Cerebellar cortex (tissue), 1 donor: ENCODE data around the gene RASA2.

Experiments
- DNase-seq: peaks from one replicate; pipeline ENCODE4 v3.0.0-alpha.2; 2015; ENCODE audit warnings: low spot score

The RASA2 gene

GRCh38 chr3:141486746-141487520 lies at the start of gene RASA2:
RASA2 (plus strand) TSS chr3:141487027; CDS start chr3:141487084, 57 bp downstream.
- peak; percentile 68 for DNase-seq

- DNase-seq = no peak
These were observed 47.2 kb upstream of the RASA2 start for GRCh38 chr3:141439589-141439988.

- no peak for DNase-seq
These were observed 45.9 kb upstream of the RASA2 start for GRCh38 chr3:141440942-141441341.

GRCh38 chr3:141441381-141442364 lies 45.2 kb upstream of the RASA2 start:
- peak; percentile 43 for DNase-seq

GRCh38 chr3:141442446-141442845 lies 44.4 kb upstream of the RASA2 start:
- DNase-seq = no peak

- DNase-seq = no peak
These were observed 43.9 kb upstream of the RASA2 start for GRCh38 chr3:141442914-141443313.

GRCh38 chr3:141444586-141445285 lies 42.1 kb upstream of the RASA2 start:
- DNase-seq = no peak

- DNase-seq = no peak
These were observed 40.8 kb upstream of the RASA2 start for GRCh38 chr3:141445990-141446389.

GRCh38 chr3:141446737-141447136 lies 40.1 kb upstream of the RASA2 start:
- no peak for DNase-seq

GRCh38 chr3:141447383-141447782 lies 39.4 kb upstream of the RASA2 start:
- DNase-seq = no peak

GRCh38 chr3:141448606-141449220 lies 38.1 kb upstream of the RASA2 start:
- DNase-seq = no peak

GRCh38 chr3:141449424-141449823 lies 37.4 kb upstream of the RASA2 start:
- DNase-seq = no peak

- DNase-seq = no peak
These were observed 36.0 kb upstream of the RASA2 start for GRCh38 chr3:141450727-141451375.

- DNase-seq = peak; percentile 51
These were observed 34.8 kb upstream of the RASA2 start for GRCh38 chr3:141452045-141452444.

GRCh38 chr3:141452773-141453172 lies 34.1 kb upstream of the RASA2 start:
- no peak for DNase-seq

- no peak for DNase-seq
These were observed 32.8 kb upstream of the RASA2 start for GRCh38 chr3:141454054-141454453.

- DNase-seq = peak; percentile 82
These were observed 31.8 kb upstream of the RASA2 start for GRCh38 chr3:141454906-141455602.

GRCh38 chr3:141455603-141456300 lies 31.1 kb upstream of the RASA2 start:
- no peak for DNase-seq

GRCh38 chr3:141456301-141456625 lies 30.6 kb upstream of the RASA2 start:
- DNase-seq = no peak

GRCh38 chr3:141457624-141458236 lies 29.1 kb upstream of the RASA2 start:
- no peak for DNase-seq
